ENCODE results near the gene ZNF563. TPM values are rescaled to one million over a fixed set of nuclear protein-coding genes. Genes with fewer than 3 reads are reported as not detected.

Gene ZNF563
- total and polyA plus RNA-seq, 10 of the 15 experiments (the other 5 are each of a cell fraction or from before 2014, with no cell fraction given): 1.7 to 6.4 (median 2.8) TPM

- TF ChIP-seq ZBTB33 (IDR thresholded peaks at IDR 0.05) (no peak), LARP7 (IDR thresholded peaks at IDR 0.05) (no peak), FOXK2 (IDR thresholded peaks at IDR 0.05) (no peak), ZBED1 (IDR thresholded peaks at IDR 0.05; ENCODE audit: borderline replicate concordance) (no peak), HSF1 (IDR thresholded peaks at IDR 0.05; ENCODE audit: low read depth, low read length) (no peak)
Measured at GRCh38 chr19:12270854-12271253, 62.6 kb downstream of the ZNF563 start (continued).

Small RNA genes lying within 50 kb of the gene (small RNA-seq; reads per million reads assigned to genes)
- gene RPS29P23: not detected

Other genes with a start within 250 kb of the ZNF563 start
Only the 7 nearest of the 9 such genes appear.
- gene ZNF625, start 176.9 kb downstream of the ZNF563 start, total RNA-seq (2014; rRNA removed): 2.9 and 4.3 TPM in 2 replicates
- 5.0 and 5.8 TPM in 2 replicates for gene ZNF625, start 176.9 kb downstream of the ZNF563 start, total RNA-seq (2014; rRNA removed; fragmentation: Illumina TruSeq; extraction: Trizol)
- 3.1 and 3.3 TPM in 2 replicates for gene ZNF625, start 176.9 kb downstream of the ZNF563 start, total RNA-seq (2021)
- 1.8 and 2.2 TPM in 2 replicates for gene ZNF625, start 176.9 kb downstream of the ZNF563 start, polyA plus RNA-seq (2011; rRNA removed)
- 0.79 and 1.4 TPM in 2 replicates for gene ZNF625, start 176.9 kb downstream of the ZNF563 start, polyA plus RNA-seq (2014; fragmentation: Illumina TruSeq; extraction: Trizol)
- gene ZNF625, start 176.9 kb downstream of the ZNF563 start, polyA plus RNA-seq (2014; fragmentation: Nextera tagmentation; extraction: Ambion mirVana): under 1 TPM; 0.62 to 0.64 TPM
- gene ZNF625, start 176.9 kb downstream of the ZNF563 start, polyA plus RNA-seq (2014; rRNA removed): 1.1 TPM in 2 replicates
- under 1 TPM; 0.52 to 0.77 TPM for gene ZNF625, start 176.9 kb downstream of the ZNF563 start, polyA plus RNA-seq (2016; fragmentation: Nextera tagmentation; extraction: Ambion mirVana)
- 7.4 and 7.8 TPM in 2 replicates for gene ZNF136, start 170.5 kb downstream of the ZNF563 start, total RNA-seq (2014; rRNA removed)
- gene ZNF136, start 170.5 kb downstream of the ZNF563 start, total RNA-seq (2014; rRNA removed; fragmentation: Illumina TruSeq; extraction: Trizol): 7.7 and 8.8 TPM in 2 replicates
- gene ZNF136, start 170.5 kb downstream of the ZNF563 start, total RNA-seq (2021): 4.9 and 6.6 TPM in 2 replicates
- gene ZNF136, start 170.5 kb downstream of the ZNF563 start, polyA plus RNA-seq (2011; rRNA removed): 7.1 and 11.4 TPM in 2 replicates
- gene ZNF136, start 170.5 kb downstream of the ZNF563 start, polyA plus RNA-seq (2014; fragmentation: Illumina TruSeq; extraction: Trizol): 6.6 and 8.0 TPM in 2 replicates
- 1 to 10 TPM; 2.8 to 3.1 TPM for gene ZNF136, start 170.5 kb downstream of the ZNF563 start, polyA plus RNA-seq (2014; fragmentation: Nextera tagmentation; extraction: Ambion mirVana)
- 2.9 and 5.0 TPM in 2 replicates for gene ZNF136, start 170.5 kb downstream of the ZNF563 start, polyA plus RNA-seq (2014; rRNA removed)
- gene ZNF136, start 170.5 kb downstream of the ZNF563 start, polyA plus RNA-seq (2016; fragmentation: Nextera tagmentation; extraction: Ambion mirVana): 1 to 10 TPM; 6.7 to 7.7 TPM
- gene ZNF44, start 38.8 kb downstream of the ZNF563 start, total RNA-seq (2014; rRNA removed): 3.8 and 4.3 TPM in 2 replicates
- 7.2 and 7.4 TPM in 2 replicates for gene ZNF44, start 38.8 kb downstream of the ZNF563 start, total RNA-seq (2014; rRNA removed; fragmentation: Illumina TruSeq; extraction: Trizol)
- 4.4 and 5.5 TPM in 2 replicates for gene ZNF44, start 38.8 kb downstream of the ZNF563 start, total RNA-seq (2021)
- gene ZNF44, start 38.8 kb downstream of the ZNF563 start, polyA plus RNA-seq (2011; rRNA removed): 11.3 and 16.4 TPM in 2 replicates
- gene ZNF44, start 38.8 kb downstream of the ZNF563 start, polyA plus RNA-seq (2014; fragmentation: Illumina TruSeq; extraction: Trizol): 6.0 and 7.9 TPM in 2 replicates
- 1 to 10 TPM; 4.0 to 4.5 TPM for gene ZNF44, start 38.8 kb downstream of the ZNF563 start, polyA plus RNA-seq (2014; fragmentation: Nextera tagmentation; extraction: Ambion mirVana)
- 2.7 and 3.7 TPM in 2 replicates for gene ZNF44, start 38.8 kb downstream of the ZNF563 start, polyA plus RNA-seq (2014; rRNA removed)
- gene ZNF44, start 38.8 kb downstream of the ZNF563 start, polyA plus RNA-seq (2016; fragmentation: Nextera tagmentation; extraction: Ambion mirVana): 1 to 10 TPM; 5.3 to 7.3 TPM
- gene ZNF442, start 32.0 kb upstream of the ZNF563 start, total RNA-seq (2014; rRNA removed): 0.11 and 0.23 TPM in 2 replicates
- gene ZNF442, start 32.0 kb upstream of the ZNF563 start, total RNA-seq (2014; rRNA removed; fragmentation: Illumina TruSeq; extraction: Trizol): 0.41 and 0.45 TPM in 2 replicates
- 0.15 and 0.58 TPM in 2 replicates for gene ZNF442, start 32.0 kb upstream of the ZNF563 start, total RNA-seq (2021)
- 0.26 and 0.69 TPM in 2 replicates for gene ZNF442, start 32.0 kb upstream of the ZNF563 start, polyA plus RNA-seq (2011; rRNA removed)
- 0.10 and 0.65 TPM in 2 replicates for gene ZNF442, start 32.0 kb upstream of the ZNF563 start, polyA plus RNA-seq (2014; fragmentation: Illumina TruSeq; extraction: Trizol)
- under 1 TPM in 1 of 2 experiments, not detected in 1; 0.05 TPM for gene ZNF442, start 32.0 kb upstream of the ZNF563 start, polyA plus RNA-seq (2014; fragmentation: Nextera tagmentation; extraction: Ambion mirVana)
- gene ZNF442, start 32.0 kb upstream of the ZNF563 start, polyA plus RNA-seq (2014; rRNA removed): 0.10 and 0.13 TPM in 2 replicates
- gene ZNF442, start 32.0 kb upstream of the ZNF563 start, polyA plus RNA-seq (2016; fragmentation: Nextera tagmentation; extraction: Ambion mirVana): under 1 TPM; 0.24 to 0.64 TPM
- 3.2 and 4.3 TPM in 2 replicates for gene ZNF799, start 67.6 kb upstream of the ZNF563 start, total RNA-seq (2014; rRNA removed)
- gene ZNF799, start 67.6 kb upstream of the ZNF563 start, total RNA-seq (2014; rRNA removed; fragmentation: Illumina TruSeq; extraction: Trizol): 4.5 and 4.7 TPM in 2 replicates
- gene ZNF799, start 67.6 kb upstream of the ZNF563 start, total RNA-seq (2021): 3.1 and 3.5 TPM in 2 replicates
- gene ZNF799, start 67.6 kb upstream of the ZNF563 start, polyA plus RNA-seq (2011; rRNA removed): 9.2 and 13.8 TPM in 2 replicates
- gene ZNF799, start 67.6 kb upstream of the ZNF563 start, polyA plus RNA-seq (2014; fragmentation: Illumina TruSeq; extraction: Trizol): 2.5 and 2.6 TPM in 2 replicates
- 1 to 10 TPM; 1.5 to 2.0 TPM for gene ZNF799, start 67.6 kb upstream of the ZNF563 start, polyA plus RNA-seq (2014; fragmentation: Nextera tagmentation; extraction: Ambion mirVana)
- gene ZNF799, start 67.6 kb upstream of the ZNF563 start, polyA plus RNA-seq (2014; rRNA removed): 2.1 and 2.3 TPM in 2 replicates
- 1 to 10 TPM; 2.9 to 3.3 TPM for gene ZNF799, start 67.6 kb upstream of the ZNF563 start, polyA plus RNA-seq (2016; fragmentation: Nextera tagmentation; extraction: Ambion mirVana)
- gene ZNF443, start 107.4 kb upstream of the ZNF563 start, total RNA-seq (2014; rRNA removed): 3.6 and 4.0 TPM in 2 replicates
- 5.8 and 6.0 TPM in 2 replicates for gene ZNF443, start 107.4 kb upstream of the ZNF563 start, total RNA-seq (2014; rRNA removed; fragmentation: Illumina TruSeq; extraction: Trizol)
- gene ZNF443, start 107.4 kb upstream of the ZNF563 start, total RNA-seq (2021): 3.9 and 4.2 TPM in 2 replicates
- gene ZNF443, start 107.4 kb upstream of the ZNF563 start, polyA plus RNA-seq (2011; rRNA removed): 9.1 and 14.2 TPM in 2 replicates
- gene ZNF443, start 107.4 kb upstream of the ZNF563 start, polyA plus RNA-seq (2014; fragmentation: Illumina TruSeq; extraction: Trizol): 3.4 and 4.1 TPM in 2 replicates
- gene ZNF443, start 107.4 kb upstream of the ZNF563 start, polyA plus RNA-seq (2014; fragmentation: Nextera tagmentation; extraction: Ambion mirVana): 1 to 10 TPM; 3.0 to 4.5 TPM
- gene ZNF443, start 107.4 kb upstream of the ZNF563 start, polyA plus RNA-seq (2014; rRNA removed): 1.8 and 2.1 TPM in 2 replicates
- gene ZNF443, start 107.4 kb upstream of the ZNF563 start, polyA plus RNA-seq (2016; fragmentation: Nextera tagmentation; extraction: Ambion mirVana): 1 to 10 TPM; 3.0 to 4.1 TPM
- 1.5 and 2.5 TPM in 2 replicates for gene ZNF709, start 151.2 kb upstream of the ZNF563 start, total RNA-seq (2014; rRNA removed)
- gene ZNF709, start 151.2 kb upstream of the ZNF563 start, total RNA-seq (2014; rRNA removed; fragmentation: Illumina TruSeq; extraction: Trizol): 2.3 and 2.5 TPM in 2 replicates
- gene ZNF709, start 151.2 kb upstream of the ZNF563 start, total RNA-seq (2021): 1.3 and 1.7 TPM in 2 replicates
- 1.9 and 3.1 TPM in 2 replicates for gene ZNF709, start 151.2 kb upstream of the ZNF563 start, polyA plus RNA-seq (2011; rRNA removed)
- gene ZNF709, start 151.2 kb upstream of the ZNF563 start, polyA plus RNA-seq (2014; fragmentation: Illumina TruSeq; extraction: Trizol): 0.57 and 1.00 TPM in 2 replicates
- under 1 TPM; 0.27 to 0.56 TPM for gene ZNF709, start 151.2 kb upstream of the ZNF563 start, polyA plus RNA-seq (2014; fragmentation: Nextera tagmentation; extraction: Ambion mirVana)
- 0.63 and 1.5 TPM in 2 replicates for gene ZNF709, start 151.2 kb upstream of the ZNF563 start, polyA plus RNA-seq (2014; rRNA removed)
- gene ZNF709, start 151.2 kb upstream of the ZNF563 start, polyA plus RNA-seq (2016; fragmentation: Nextera tagmentation; extraction: Ambion mirVana): 1 to 10 TPM in 1 of 2 experiments, under 1 TPM in 1; 0.75 to 1.7 TPM

All from GM12878 (cell line).